Germinal center (tissue), 1 donor: ENCODE data around the gene USH2A.
"Not testable (repeated sequence)": the region's sequence is repeated elsewhere in the genome, so short reads cannot be mapped to it uniquely, and the experiment has no call there.

Experiments used
- DNase-seq: peaks from one replicate; pipeline ENCODE4 v3.0.0; 2012; ENCODE audit warnings: mixed read lengths, low spot score

USH2A gene

GRCh38 chr1:216410026-216410425 is 13.2 kb downstream of the USH2A start:
- DNase-seq: no peak

DNA sequence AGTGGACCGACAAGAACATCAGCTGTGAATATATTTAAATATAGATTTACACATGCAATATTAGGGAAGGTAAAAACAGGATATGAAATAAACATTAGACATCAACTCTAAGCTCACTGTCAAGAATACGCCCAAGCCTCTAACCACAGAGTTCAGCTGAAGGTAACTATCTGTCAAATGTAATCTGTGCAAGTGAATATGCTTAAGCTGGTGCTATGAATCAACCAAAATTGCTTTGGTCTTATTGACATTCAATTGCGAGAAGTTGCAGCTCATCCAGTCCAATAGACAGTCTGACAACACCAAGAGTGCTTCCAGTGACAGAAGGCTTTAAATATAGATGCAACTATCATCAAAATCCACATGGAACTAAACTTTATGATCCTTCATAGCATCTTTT is 32.3 kb downstream of the USH2A start:
- DNase-seq: no peak

DNA sequence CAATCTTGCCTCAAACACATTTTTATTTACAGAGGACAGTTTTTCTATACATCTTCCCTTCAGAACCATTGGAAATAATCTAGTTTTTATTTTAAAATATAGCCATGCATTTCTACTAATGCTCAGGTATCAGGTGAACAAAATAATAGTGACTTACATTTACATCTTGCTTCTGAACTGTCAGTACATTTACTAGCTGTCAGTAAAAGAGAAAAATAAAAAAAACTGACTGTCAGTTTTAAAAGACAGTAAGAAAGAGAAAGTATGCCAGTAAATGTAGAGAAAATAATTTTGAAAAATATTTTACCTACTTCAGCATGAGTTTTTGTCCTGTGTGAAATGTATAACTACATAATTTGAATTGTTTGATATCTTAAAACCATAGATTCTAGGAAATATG is 33.5 kb downstream of the USH2A start:
- no peak for DNase-seq

GRCh38 chr1:216388558-216388957 is 34.7 kb downstream of the USH2A start:
- no peak for DNase-seq

GRCh38 chr1:216387782-216388181 is 35.5 kb downstream of the USH2A start:
- DNase-seq: no peak

- DNase-seq: no peak
These were observed 43.8 kb downstream of the USH2A start for GRCh38 chr1:216379441-216379840.

DNA sequence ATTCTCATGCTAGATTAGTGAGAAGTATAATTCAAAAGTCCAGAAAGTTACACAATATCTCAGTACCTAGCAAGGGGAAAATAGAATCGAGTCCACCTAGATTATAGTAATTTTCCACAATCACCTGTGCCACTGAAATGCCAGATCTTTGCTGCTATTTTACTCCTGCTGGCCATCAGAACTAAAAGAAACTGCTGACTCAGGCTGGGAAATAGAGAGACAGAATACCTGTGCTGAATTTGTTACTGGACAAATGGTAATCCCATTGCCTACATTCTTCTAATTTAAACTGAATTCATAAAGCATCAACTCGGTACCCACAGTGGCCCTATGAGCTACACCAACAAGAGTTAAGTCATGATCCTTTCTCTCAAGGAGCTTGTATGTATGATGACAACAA is 55.0 kb downstream of the USH2A start:
- no peak for DNase-seq

- DNase-seq: no peak
These were observed 56.3 kb downstream of the USH2A start for GRCh38 chr1:216366979-216367378.

DNA sequence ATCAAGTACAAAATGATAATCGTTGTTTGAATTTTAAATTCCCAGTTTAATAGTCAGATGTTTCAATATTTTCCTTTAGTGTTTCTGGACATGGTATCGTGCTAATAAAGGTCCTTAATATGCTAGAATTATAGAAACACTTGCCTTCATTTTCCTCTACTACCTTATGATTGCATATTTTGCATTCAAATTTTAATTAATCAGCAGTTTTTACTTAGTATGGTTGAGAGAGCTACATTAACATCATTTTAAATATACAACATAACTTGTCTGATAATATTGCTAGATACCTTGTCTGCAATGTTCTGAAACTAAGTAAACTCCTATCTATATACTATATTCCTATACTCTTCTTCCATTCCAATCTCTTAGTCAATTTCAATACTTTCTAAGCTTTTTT is 66.3 kb downstream of the USH2A start:
- DNase-seq: no peak

GRCh38 chr1:216350186-216350585 is 73.1 kb downstream of the USH2A start:
- no peak for DNase-seq

- no peak for DNase-seq
These were observed 76.7 kb downstream of the USH2A start for GRCh38 chr1:216346526-216346925.

DNA sequence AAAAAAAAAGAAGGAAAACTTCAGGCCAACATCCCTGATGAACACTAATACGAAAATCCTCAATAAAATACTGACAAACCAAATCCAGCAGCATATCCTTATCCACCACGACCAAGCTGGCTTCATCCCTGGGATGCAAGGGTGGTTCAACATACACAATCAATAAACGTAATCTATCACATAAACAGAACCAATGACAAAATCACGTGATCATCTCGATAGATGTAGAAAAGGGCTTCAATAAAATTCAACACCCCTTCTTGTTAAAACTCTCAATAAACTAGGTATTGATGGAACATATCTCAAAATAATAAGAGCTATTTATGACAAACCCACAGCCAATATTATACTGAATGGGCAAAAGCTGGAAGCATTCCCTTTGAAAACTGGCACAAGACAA is 82.7 kb downstream of the USH2A start:
- not testable (repeated sequence) for DNase-seq

DNA sequence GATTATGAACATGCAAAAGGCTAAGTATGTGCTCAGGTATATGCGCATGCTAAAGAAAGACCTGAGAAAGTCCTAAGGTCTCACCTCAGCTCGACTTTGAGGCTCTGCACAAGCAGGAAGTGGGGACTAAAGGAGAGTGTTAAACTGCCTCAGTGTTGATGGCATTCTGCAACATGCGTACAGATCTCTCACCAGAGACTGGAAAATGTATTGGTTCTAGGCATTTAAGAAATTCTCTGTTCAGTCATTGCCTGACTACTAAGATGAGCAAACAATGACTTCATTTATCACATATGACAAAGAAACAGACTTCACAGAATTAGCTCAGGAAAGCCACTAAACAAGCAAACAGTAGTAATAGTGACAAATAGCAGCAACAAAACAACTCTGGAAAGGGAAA is 90.8 kb downstream of the USH2A start:
- DNase-seq: no peak

DNA sequence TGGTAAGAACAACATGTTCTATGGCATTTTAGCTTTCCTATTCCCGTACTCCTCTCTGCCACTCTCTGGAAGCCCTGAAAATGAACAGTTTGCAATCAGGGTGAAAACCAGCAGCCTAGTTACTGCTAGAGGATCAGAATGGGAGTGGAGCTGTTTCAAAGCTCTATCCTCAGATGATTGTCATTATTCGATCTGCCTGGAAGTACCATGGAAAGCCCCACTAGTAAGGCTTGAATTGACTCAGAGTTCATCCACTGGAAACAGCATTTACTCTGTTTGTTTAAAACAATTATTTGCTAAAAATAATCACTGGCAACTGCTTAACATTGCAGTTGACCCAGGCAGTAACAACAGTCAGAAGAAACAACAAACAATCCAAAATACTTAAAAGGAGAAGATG is 91.2 kb downstream of the USH2A start:
- DNase-seq: no peak

DNA sequence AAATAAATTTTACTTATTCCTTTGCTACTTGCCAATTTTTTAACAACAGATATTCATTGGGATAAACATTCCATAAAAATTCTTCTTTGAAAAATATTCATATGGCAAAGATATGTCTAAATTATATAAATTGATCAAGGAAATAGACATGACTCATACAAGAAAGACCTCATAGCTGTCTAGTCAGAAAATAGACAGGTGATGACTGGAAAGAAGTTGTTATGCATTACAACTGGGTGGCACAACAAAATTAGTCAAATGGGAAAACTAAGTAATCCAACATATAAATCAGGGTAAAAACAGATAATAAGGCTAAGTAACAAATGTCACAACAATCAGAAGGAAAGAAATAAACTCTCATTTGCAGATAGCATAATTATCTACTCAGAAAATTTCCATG is 92.0 kb downstream of the USH2A start:
- DNase-seq: no peak

- DNase-seq: no peak
These were observed 93.0 kb downstream of the USH2A start for GRCh38 chr1:216330262-216330661.

- no peak for DNase-seq
These were observed 97.3 kb downstream of the USH2A start for GRCh38 chr1:216325946-216326345.

DNA sequence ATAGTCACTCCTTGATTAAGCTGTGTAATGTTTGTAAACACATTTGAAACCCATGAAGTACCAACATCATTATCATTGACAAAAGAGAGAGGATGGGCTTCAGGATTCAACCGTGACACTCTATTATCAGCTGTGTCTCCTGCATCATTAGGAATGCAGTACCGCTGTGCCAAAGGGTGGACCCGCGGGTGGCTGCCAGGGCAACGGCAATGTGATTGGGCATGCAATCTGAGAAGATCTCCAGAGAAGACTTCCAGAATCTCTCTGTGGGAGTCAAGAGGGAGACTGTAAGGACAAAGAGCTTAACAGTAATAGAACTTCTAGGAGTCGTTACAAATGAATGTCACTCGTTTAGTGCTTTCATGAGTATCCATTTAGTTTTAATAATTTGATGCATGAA is 97.9 kb downstream of the USH2A start:
- DNase-seq: no peak

DNA sequence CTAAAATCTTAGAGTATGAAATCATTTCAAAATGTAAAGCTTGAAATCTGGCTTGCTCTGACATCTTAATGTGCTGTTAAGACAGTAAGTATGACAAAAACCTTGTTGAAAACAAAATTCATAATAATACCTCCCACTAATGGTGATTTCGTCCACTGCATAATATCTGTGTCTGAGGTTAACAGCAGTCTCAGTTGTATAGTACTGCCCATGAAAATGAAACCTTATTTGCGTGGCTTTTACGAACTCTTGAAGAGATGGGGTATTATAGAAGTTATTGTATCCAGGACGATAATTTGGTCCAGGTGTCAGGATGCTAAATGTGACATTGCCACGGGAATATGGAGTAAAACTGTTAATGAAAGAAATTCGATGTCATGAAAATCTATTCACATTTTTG is 99.9 kb downstream of the USH2A start:
- no peak for DNase-seq

GRCh38 chr1:216314379-216315095 is 108.7 kb downstream of the USH2A start:
- DNase-seq: no peak

DNA sequence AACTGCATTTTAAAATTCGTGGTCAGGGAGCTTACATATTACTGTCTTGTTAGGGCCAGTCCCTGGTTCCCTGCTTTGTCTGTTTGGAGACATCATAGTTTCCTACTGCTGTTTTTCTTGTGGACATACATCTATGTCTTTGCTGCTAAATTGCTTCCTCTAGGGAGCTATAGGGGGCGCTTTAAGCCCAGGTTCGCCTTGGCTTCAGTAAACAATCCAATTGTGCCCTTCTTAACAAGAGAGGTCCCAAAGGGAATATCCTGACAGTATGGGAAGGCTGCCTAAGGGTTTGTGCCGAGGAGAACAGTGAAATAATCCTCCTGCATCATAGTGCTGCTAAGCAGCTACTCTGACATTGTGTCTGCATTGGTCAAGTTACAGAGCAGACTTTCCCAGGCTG is 112.5 kb downstream of the USH2A start:
- no peak for DNase-seq

- no peak for DNase-seq
These were observed 116.4 kb downstream of the USH2A start for GRCh38 chr1:216306830-216307229.

DNA sequence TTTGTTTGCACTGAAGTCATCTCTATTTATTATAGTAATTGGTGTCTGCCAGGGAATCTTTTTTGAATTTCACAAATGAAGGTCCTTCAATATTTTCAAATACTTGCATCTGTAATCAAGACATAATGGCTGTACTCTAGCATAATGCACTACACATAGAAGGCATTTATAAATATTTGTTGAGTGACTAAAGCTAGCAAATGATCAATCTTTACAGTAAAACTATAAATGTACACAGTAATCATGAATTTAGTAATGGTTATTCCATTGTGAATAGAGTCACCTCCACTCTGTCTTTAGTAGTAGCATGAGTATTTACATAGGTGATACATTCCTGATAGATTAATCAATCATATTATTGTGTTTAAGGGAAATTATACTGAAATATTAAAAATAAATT is 119.6 kb downstream of the USH2A start:
- no peak for DNase-seq

GRCh38 chr1:216293683-216294082 is 129.6 kb downstream of the USH2A start:
- DNase-seq: no peak

DNA sequence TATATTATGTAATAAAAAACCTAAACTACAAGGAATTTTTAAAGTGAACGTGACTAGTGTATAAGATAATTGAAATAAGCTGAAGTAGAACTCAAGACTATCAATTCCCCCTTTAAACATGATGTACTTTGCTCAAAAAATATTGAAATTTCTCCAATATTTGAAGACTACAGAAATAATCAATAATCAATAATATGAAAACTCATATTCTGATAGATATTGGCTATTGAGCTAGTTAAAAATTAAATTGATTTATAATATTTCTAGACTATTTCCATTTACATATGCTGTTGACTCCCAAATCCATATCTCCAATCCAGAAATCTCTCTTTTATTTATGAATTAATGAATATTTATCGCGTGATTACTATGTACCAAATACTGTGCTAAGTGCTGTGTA is 133.2 kb downstream of the USH2A start:
- DNase-seq: no peak
